Spleen (tissue), 7 donors: ENCODE results near the gene TNS1.

Experiments
- CTCF ChIP-seq, 11 experiments: fragments of 200-600 bp in 7 of 11; fragments of 450-650 bp in 4 of 11; sonication (generic) in 4 of 11; IDR thresholded peaks in 8 of 11; conservative IDR thresholded peaks in 3 of 11; 1 replicate in 7 of 11; 2 replicates in 4 of 11; pipeline versions ENCODE4 v1.4.0 to v1.8.0; 2016 to 2021; ENCODE audit warnings: antibody characterized with exemption in 11 of 11, inconsistent platforms in 4 of 11, mild to moderate bottlenecking in 1 of 11
- POLR2A ChIP-seq, 3 donors: fragments of 450-650 bp; IDR thresholded peaks; one replicate each; pipeline ENCODE4 v1.5.1; 2017; ENCODE audit warnings: antibody characterized with exemption in 3 of 3, mild to moderate bottlenecking in 1 of 3
- POLR2AphosphoS5 ChIP-seq, 3 donors: sonication (generic); formaldehyde crosslinking; IDR thresholded peaks; one replicate each; pipeline ENCODE4 v1.5.1; 2017; ENCODE audit warnings: antibody characterized with exemption in 3 of 3
- donor health status: DM: no; HTN: no; CAD: no; lungs with moderate emphysema.
- donor health status: DM: no; HTN: no; CAD: no.
- donor health status: DM: no; HTN: no; CAD: no.

- TF ChIP-seq CTCF (IDR thresholded peaks at IDR 0.05 in 8 of 11, conservative IDR thresholded peaks at IDR 0.05 in 3 of 11): no peak
- peak; percentile 73 to 87 (median 77) for TF ChIP-seq POLR2AphosphoS5 (IDR thresholded peaks at IDR 0.05)
- TF ChIP-seq POLR2A (IDR thresholded peaks at IDR 0.05): no peak
Measured at GRCh38 chr2:217903859-217904613, 98.8 kb downstream of the TNS1 start.
